Measurements from ENCODE around the gene ARHGAP15.

DNA sequence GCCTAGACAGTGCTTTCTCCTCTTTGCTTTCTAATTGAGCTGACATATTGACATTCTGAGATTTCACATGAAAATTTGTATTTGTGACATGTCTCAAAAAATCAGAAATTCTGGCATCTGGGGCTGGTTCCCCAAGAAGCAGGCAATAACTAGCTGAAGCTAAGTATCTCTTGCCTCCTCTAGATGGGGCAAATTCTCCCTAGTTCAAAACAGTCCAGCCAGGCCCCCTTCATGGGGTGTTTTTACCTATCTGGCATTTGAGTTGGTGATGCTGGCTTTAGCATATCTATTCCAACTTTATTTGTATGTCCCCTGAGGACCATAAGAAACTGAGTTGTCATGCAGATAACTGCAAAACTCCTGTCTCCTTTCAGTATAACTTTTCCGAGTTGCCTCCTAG, 39.9 kb downstream of the ARHGAP15 start:
- TF ChIP-seq POLR2AphosphoS5 (IDR thresholded peaks at IDR 0.05) = no peak
- no peak for TF ChIP-seq CTCF (IDR thresholded peaks at IDR 0.05)
- TF ChIP-seq EP300 (IDR thresholded peaks at IDR 0.05; ENCODE audit: low read depth) = no peak
- TF ChIP-seq POLR2A (IDR thresholded peaks at IDR 0.05) = no peak

Data from transverse colon (tissue), 4 donors.